AG04450 (cell line): Measurements from ENCODE around the gene OR8D1. TPM values are rescaled to one million over a fixed set of nuclear protein-coding genes. Genes with fewer than 3 reads are reported as not detected.

Experiments
- CTCF ChIA-PET: fragments of 300-600, 350-600 bp; formaldehyde crosslinking; extraction: SDS; loops from one replicate; lab custom pipeline; 2022; ENCODE audit warnings: antibody characterized with exemption, inconsistent platforms; lab: Charles Lee
- POLR2A ChIA-PET: fragments of 350-600 bp; formaldehyde crosslinking; extraction: SDS; loops from one replicate; lab custom pipeline; 2021; ENCODE audit warnings: antibody characterized with exemption, inconsistent platforms; lab: Yijun Ruan, JAX
- DNase-seq: peaks from one replicate; pipeline ENCODE4 v3.0.0-alpha.2; 2011; ENCODE audit warnings: low read depth, low spot score
- H3K27ac ChIP-seq: one replicate; pipeline ENCODE4 v1.5.1; 2012; ENCODE audit warnings: low read depth, low read length, control low read depth
- H3K27me3 ChIP-seq: one replicate; pipeline ENCODE4 v1.6.0; 2012; ENCODE audit warnings: low read length; ENCODE audit not compliant: control insufficient read depth, insufficient read depth
- H3K4me3 ChIP-seq: 2 replicates; pipeline ENCODE4 v1.5.1; 2011; ENCODE audit warnings: mild to moderate bottlenecking, low read depth, low read length, control low read depth
- H3K9me3 ChIP-seq: 2 replicates; pipeline ENCODE4 v1.5.1; 2012; ENCODE audit warnings: low read length; ENCODE audit not compliant: control insufficient read depth, insufficient read depth
- CTCF ChIP-seq: IDR thresholded peaks from 2 replicates; pipeline ENCODE4 v1.5.1; 2011; ENCODE audit warnings: low read depth, low read length, control low read depth, inconsistent platforms
- polyA plus RNA-seq: library from polyadenylated mRNA; depleted of rRNA; stranded (reverse); fragments of >200 nt; gene quantifications from 2 replicates; pipeline ENCODE4 v1.2.3, GENCODE V29; 2011

OR8D1 gene
- polyA plus RNA-seq, 1 experiment = not detected

GRCh38 chr11:124311269-124311668 lies 2.5 kb downstream of the OR8D1 start:
- no peak for DNase-seq
- Histone ChIP-seq H3K27ac (no peak overlapping the region), H3K9me3 (no peaks in the 10 kb centered on the region), H3K4me3 (no peak overlapping the region), H3K27me3 (no peaks in the 10 kb centered on the region)
- ChIA-PET POLR2A (no interaction called here), CTCF (no interaction called here)
- TF ChIP-seq CTCF = no peak

- no peak overlapping the region for H3K27ac ChIP-seq
- ChIA-PET POLR2A (no interaction called here), CTCF (no interaction called here)
- no peak overlapping the region for H3K4me3 ChIP-seq
- no peak for TF ChIP-seq CTCF
- no peak for DNase-seq
- H3K27me3 ChIP-seq = no peaks in the 10 kb centered on the region
- H3K9me3 ChIP-seq = no peaks in the 10 kb centered on the region
Observed at GRCh38 chr11:124310721-124311120, 3.0 kb downstream of the OR8D1 start.

GRCh38 chr11:124307093-124307492 lies 6.7 kb downstream of the OR8D1 start:
- no peaks in the 10 kb centered on the region for H3K27me3 ChIP-seq
- CTCF ChIA-PET = interaction anchor here (1.8 kb wide), 1 partner anchor 235 kb away, joined by 8 read pairs; no protein-coding TSS in a partner anchor
- H3K27ac ChIP-seq = no peak overlapping the region
- POLR2A ChIA-PET = interaction anchor here (0.8 kb wide), 1 partner anchor 192 kb away, joined by 3 read pairs; the partner anchor contains the start of gene VWA5A
- no peak for TF ChIP-seq CTCF
- no peaks in the 10 kb centered on the region for H3K9me3 ChIP-seq
- H3K4me3 ChIP-seq = no peak overlapping the region
- DNase-seq = no peak

GRCh38 chr11:124302347-124303125 lies 11.2 kb downstream of the OR8D1 start:
- POLR2A ChIA-PET = no interaction called here
- TF ChIP-seq CTCF = no peak
- CTCF ChIA-PET = no interaction called here

GRCh38 chr11:124301548-124301947 lies 12.2 kb downstream of the OR8D1 start:
- TF ChIP-seq CTCF = no peak
- no peak overlapping the region for H3K27ac ChIP-seq
- H3K9me3 ChIP-seq = no peaks in the 10 kb centered on the region
- ChIA-PET CTCF (no interaction called here), POLR2A (no interaction called here)
- DNase-seq = no peak
- H3K27me3 ChIP-seq = no peaks in the 10 kb centered on the region
- H3K4me3 ChIP-seq = no peak overlapping the region

More at GRCh38 chr11:124302347-124303125, 11.2 kb downstream of the OR8D1 start:
- DNase-seq = no peak
- Histone ChIP-seq H3K4me3 (no peak overlapping the region), H3K27me3 (no peaks in the 10 kb centered on the region), H3K27ac (no peak overlapping the region), H3K9me3 (no peaks in the 10 kb centered on the region)
